ENCODE measurements around the gene TMEM176B. TPM values are rescaled to one million over a fixed set of nuclear protein-coding genes. Genes with fewer than 3 reads are reported as not detected.
A peak's percentile ranks its signal among the peaks of the same experiment; 100 is the strongest.

Gene TMEM176B
- total and polyA plus RNA-seq, 7 donors = 47.4 to 246 (median 52.3) TPM

DNA sequence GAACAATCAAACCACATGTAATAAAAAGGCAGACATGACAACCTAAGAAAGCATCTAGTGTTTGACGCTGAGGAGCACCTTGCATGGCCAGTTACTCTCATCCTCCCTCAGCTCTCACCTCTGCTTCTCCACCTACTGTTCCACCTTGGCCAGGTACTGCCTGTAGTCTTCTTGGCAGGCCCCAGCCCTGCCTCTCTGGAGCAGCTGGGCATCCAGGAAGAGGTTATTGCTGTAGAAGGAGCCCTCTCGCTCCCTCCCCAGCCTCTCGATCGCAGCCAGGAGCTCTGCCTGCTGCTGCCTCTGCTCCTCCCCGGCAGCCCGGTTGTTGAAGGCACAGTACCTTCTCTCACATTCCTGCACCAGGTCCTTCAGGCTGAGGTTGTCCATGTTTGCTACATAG is 53.2 kb downstream of the TMEM176B start:
- intact Hi-C loops (cut with DNase I) = no loop called here
- WGBS, 2 donors = 82 to 84% methylated on average over 6 of the region's 6 CpGs
- Histone ChIP-seq H3K27ac (no peak overlapping the region), H3K27me3 (no peaks in the 10 kb centered on the region), H3K4me1 (peaks cover 0 to 31% (median 12%) of the 10 kb centered on the region in 4 donors), H3K9me3 (no peaks in the 10 kb centered on the region), H3K36me3 (no peaks in the 10 kb centered on the region), H3K4me3 (no peak overlapping the region)
- TF ChIP-seq, protein P1, sequence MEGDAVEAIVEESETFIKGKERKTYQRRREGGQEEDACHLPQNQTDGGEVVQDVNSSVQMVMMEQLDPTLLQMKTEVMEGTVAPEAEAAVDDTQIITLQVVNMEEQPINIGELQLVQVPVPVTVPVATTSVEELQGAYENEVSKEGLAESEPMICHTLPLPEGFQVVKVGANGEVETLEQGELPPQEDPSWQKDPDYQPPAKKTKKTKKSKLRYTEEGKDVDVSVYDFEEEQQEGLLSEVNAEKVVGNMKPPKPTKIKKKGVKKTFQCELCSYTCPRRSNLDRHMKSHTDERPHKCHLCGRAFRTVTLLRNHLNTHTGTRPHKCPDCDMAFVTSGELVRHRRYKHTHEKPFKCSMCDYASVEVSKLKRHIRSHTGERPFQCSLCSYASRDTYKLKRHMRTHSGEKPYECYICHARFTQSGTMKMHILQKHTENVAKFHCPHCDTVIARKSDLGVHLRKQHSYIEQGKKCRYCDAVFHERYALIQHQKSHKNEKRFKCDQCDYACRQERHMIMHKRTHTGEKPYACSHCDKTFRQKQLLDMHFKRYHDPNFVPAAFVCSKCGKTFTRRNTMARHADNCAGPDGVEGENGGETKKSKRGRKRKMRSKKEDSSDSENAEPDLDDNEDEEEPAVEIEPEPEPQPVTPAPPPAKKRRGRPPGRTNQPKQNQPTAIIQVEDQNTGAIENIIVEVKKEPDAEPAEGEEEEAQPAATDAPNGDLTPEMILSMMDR (IDR thresholded peaks at IDR 0.05) = no peak
- no peak for DNase-seq

DNA sequence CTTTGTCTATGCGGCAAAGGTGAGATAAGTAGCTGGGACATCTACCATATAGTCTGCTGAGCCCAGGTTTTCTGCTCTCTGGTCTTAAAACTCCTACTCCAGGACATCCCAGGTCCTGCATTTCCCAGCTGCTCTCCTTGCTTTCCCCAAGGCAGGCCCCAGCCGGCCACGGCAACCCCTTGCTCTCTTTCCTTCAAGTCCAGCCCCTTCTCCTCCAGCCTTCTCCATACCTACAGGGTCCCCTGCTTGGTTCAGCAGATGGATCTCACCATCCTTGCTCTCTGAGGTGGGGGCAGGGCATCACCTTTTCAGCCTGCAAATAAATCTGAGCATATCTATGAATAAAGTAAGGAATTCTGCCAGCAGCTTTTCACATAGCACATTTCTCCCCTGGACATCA is 54.3 kb downstream of the TMEM176B start:
- H3K9me3 ChIP-seq = no peaks in the 10 kb centered on the region
- TF ChIP-seq EP300 (IDR thresholded peaks at IDR 0.05) (no peak), POLR2A (IDR thresholded peaks at IDR 0.05) (no peak), POLR2AphosphoS5 (IDR thresholded peaks at IDR 0.05) (no peak)
- TF ChIP-seq, protein P1 (IDR thresholded peaks at IDR 0.05) = no peak
- intact Hi-C loops (cut with DNase I) = no loop called here
- 83 to 90% methylated on average over 3 of the region's 3 CpGs for WGBS, 2 donors
- H3K4me3 ChIP-seq = no peak overlapping the region
- no peak for DNase-seq
- H3K27ac ChIP-seq = no peak overlapping the region
- H3K36me3 ChIP-seq = no peaks in the 10 kb centered on the region
- H3K27me3 ChIP-seq = no peaks in the 10 kb centered on the region
- peaks cover 0 to 23% (median 12%) of the 10 kb centered on the region in 4 donors for H3K4me1 ChIP-seq

- no peak for DNase-seq
- TF ChIP-seq EP300 (IDR thresholded peaks at IDR 0.05) = no peak
- TF ChIP-seq POLR2AphosphoS5 (IDR thresholded peaks at IDR 0.05) = no peak
- TF ChIP-seq, protein P1 (IDR thresholded peaks at IDR 0.05) = no peak
- no peak for TF ChIP-seq POLR2A (IDR thresholded peaks at IDR 0.05)
- peaks cover 0 to 23% (median 12%) of the 10 kb centered on the region in 4 donors for H3K4me1 ChIP-seq
Measured at GRCh38 chr7:150745086-150745485, 55.1 kb downstream of the TMEM176B start.

DNA sequence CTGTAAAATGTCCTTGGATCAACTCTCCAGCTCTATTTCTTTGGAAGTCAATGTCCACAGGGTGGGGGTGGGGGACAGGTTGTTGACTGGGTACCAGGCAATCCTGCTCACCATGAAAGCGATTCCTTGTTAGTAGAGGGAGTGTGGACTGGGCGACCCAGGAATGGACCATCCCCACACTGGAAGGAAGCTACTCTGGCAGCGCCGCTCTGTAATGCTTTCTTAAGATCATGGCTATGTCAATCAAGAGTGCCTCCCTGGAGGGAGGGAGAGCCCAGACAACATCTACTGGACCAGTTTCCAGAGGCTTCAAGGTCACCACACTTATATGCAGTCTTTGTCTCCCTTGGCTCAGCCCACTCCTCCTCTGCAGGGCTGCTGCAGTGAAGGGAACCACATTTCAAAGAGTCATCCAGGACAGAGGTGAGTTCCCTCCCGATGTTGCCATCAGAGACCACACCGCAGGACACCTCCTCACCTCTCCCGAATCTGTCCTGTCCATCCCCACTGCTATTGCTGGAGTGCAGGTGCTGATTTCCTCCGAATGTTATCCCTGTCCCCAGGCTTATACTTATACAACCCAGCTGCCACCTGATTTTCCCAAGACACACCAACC is 56.0 kb downstream of the TMEM176B start:
- intact Hi-C loops (cut with DNase I) = no loop called here
- TF ChIP-seq, protein P1 (IDR thresholded peaks at IDR 0.05) = no peak
- no peak for TF ChIP-seq POLR2AphosphoS5 (IDR thresholded peaks at IDR 0.05)
- no peak for TF ChIP-seq POLR2A (IDR thresholded peaks at IDR 0.05)
- TF ChIP-seq EP300 (IDR thresholded peaks at IDR 0.05) = no peak
- 82 to 89% methylated on average over 8 of the region's 8 CpGs for WGBS, 2 donors
- no peaks in the 10 kb centered on the region for H3K36me3 ChIP-seq
- no peaks in the 10 kb centered on the region for H3K27me3 ChIP-seq
- no peaks in the 10 kb centered on the region for H3K9me3 ChIP-seq
- H3K27ac ChIP-seq = peak overlapping the region in 2 of 4 donors; percentile 5 to 39
- H3K4me1 ChIP-seq = peaks cover 0 to 23% (median 12%) of the 10 kb centered on the region in 4 donors
- no peak for DNase-seq
- no peak overlapping the region for H3K4me3 ChIP-seq

More at GRCh38 chr7:150745086-150745485, 55.1 kb downstream of the TMEM176B start:
- no peak overlapping the region for H3K4me3 ChIP-seq
- H3K9me3 ChIP-seq = no peaks in the 10 kb centered on the region
- H3K27ac ChIP-seq = no peak overlapping the region
- H3K27me3 ChIP-seq = no peaks in the 10 kb centered on the region
- WGBS, 2 donors = 81 to 84% methylated on average over 5 of the region's 5 CpGs
- intact Hi-C loops (cut with DNase I) = no loop called here
- H3K36me3 ChIP-seq = no peaks in the 10 kb centered on the region
